ENCODE data around the gene DPM1. TPM values are rescaled to one million over a fixed set of nuclear protein-coding genes. Genes with fewer than 3 reads are reported as not detected.

The DPM1 gene
- total and polyA plus RNA-seq, 2 of the 8 experiments (the other 6 are each of a cell fraction or from before 2014, with no cell fraction given) = 42.3 to 57.0 TPM

GRCh38 chr20:50929299-50930138 is 28.8 kb downstream of the DPM1 start:
- Histone ChIP-seq H3K4ac (replicated peaks; ENCODE audit: insufficient read length, low read depth, low read length) (peak overlapping the region; percentile 11), H4K20me1 (replicated peaks in 1 of 2; ENCODE audit: control insufficient read depth in 1 of 2, insufficient read depth in 2 of 2, low read length in 2 of 2) (peaks cover 21 to 37% of the 10 kb centered on the region in 2 experiments), H3K4me2 (ENCODE audit: insufficient read depth in 1 of 2, low read depth in 2 of 2, low read length in 2 of 2) (peak overlapping the region; percentile 51 to 80), H3K56ac (replicated peaks; ENCODE audit: insufficient read length, low read depth, low read length) (peak overlapping the region; percentile 92), H4K8ac (ENCODE audit: extremely low read depth, insufficient read depth, low read length) (no peak overlapping the region), H2BK5ac (ENCODE audit: low read depth, low read length) (peak overlapping the region; percentile 82), H3K4me1 (replicated peaks in 1 of 4; ENCODE audit: control insufficient read depth in 3 of 4, insufficient read depth in 4 of 4, low read length in 3 of 4) (peaks cover 4 to 23% (median 9%) of the 10 kb centered on the region in 4 experiments; a peak in 6 of 7 replicates), H3K36me3 (ENCODE audit: control insufficient read depth in 2 of 4, insufficient read depth in 4 of 4, low read length in 3 of 4) (peaks cover 9 to 54% (median 17%) of the 10 kb centered on the region in 4 experiments; a peak in 6 of 8 replicates), H3K27me3 (replicated peaks in 1 of 4; ENCODE audit: control insufficient read depth in 3 of 4, extremely low read depth in 1 of 4, insufficient read depth in 3 of 4, low read length in 3 of 4) (no peaks in the 10 kb centered on the region), H3K23ac (ENCODE audit: insufficient read length) (no peak overlapping the region), H3K14ac (ENCODE audit: insufficient read length) (no peak overlapping the region), H3K9ac (replicated peaks in 1 of 4; ENCODE audit: extremely low read depth in 1 of 4, low read depth in 3 of 4, low read length in 3 of 4) (peak overlapping the region; percentile 89 to 100 (median 95)), H3K4me3 (ENCODE audit: extremely low read depth in 1 of 4, insufficient read depth in 2 of 4, low read depth in 3 of 4, low read length in 4 of 4) (peak overlapping the region; percentile 82 to 91 (median 86)), H4K5ac (ENCODE audit: insufficient read length, low read depth, low read length) (peak overlapping the region; percentile 96), H2BK15ac (ENCODE audit: low read length) (no peak overlapping the region), H2BK20ac (ENCODE audit: low read length) (no peak overlapping the region), H3K9me3 (ENCODE audit: insufficient read depth in 2 of 2, low read depth in 1 of 2, low read length in 1 of 2) (no peaks in the 10 kb centered on the region), H2BK12ac (ENCODE audit: low read depth, low read length) (no peak overlapping the region), H2AK5ac (ENCODE audit: low read depth, low read length) (peak overlapping the region; percentile 32; the same call in 1 of the 2 replicates), H3K27ac (ENCODE audit: low read depth, low read length) (peak overlapping the region; percentile 82), H3K18ac (ENCODE audit: extremely low read depth, low read length) (peak overlapping the region; percentile 53; the same call in 1 of the 2 replicates), H2AFZ (ENCODE audit: low read length) (no peak overlapping the region), H3K79me1 (ENCODE audit: low read depth, low read length) (no peaks in the 10 kb centered on the region), H4K91ac (replicated peaks; ENCODE audit: insufficient read length, low read length) (peak overlapping the region; percentile 50), H3K23me2 (ENCODE audit: low read depth, low read length) (peaks cover 4% of the 10 kb centered on the region; the same call in 1 of the 2 replicates), H3K79me2 (ENCODE audit: control insufficient read depth in 1 of 2, insufficient read depth in 2 of 2, low read length in 2 of 2) (peaks cover 43 to 59% of the 10 kb centered on the region in 2 experiments), H2BK120ac (replicated peaks; ENCODE audit: low read depth, low read length) (no peak overlapping the region)
- ChIA-PET CTCF (ENCODE audit: partially characterized antibody) (interaction anchor here (0.6 to 3.3 kb wide), 21 partner anchors 9 to 844 kb away, joined by 3 to 21 read pairs (median 5); partner anchors contain the start of genes BCAS4, DPM1 and MOCS3), POLR2A (ENCODE audit: partially characterized antibody) (interaction anchor here (0.6 to 13.9 kb wide), 23 partner anchors 9 to 298 kb away, joined by 3 to 206 read pairs (median 5); partner anchors contain the start of genes BCAS4, DPM1 and MOCS3)
- peak; percentile 36 for FAIRE-seq
- DNase-seq (ENCODE audit: low read depth in 1 of 2, low spot score in 2 of 2) = peak; percentile 89 to 91
- 5% methylated on average over 13 of the region's 13 CpGs; no CpG with 5 or more reads in 1 of the 2 experiments for WGBS, 2 experiments (ENCODE audit: extremely low coverage in 1 of 2, insufficient coverage in 1 of 2, insufficient read length in 1 of 2, insufficient replicate concordance in 2 of 2, low coverage in 1 of 2, low lambda C conversion rate in 2 of 2, missing lambda C conversion rate in 1 of 2)
- TF ChIP-seq TAF7 (optimal IDR thresholded peaks at IDR 0.05; ENCODE audit: borderline replicate concordance, low read depth, low read length) (peak; percentile 71), CBX8 (IDR thresholded peaks at IDR 0.05; ENCODE audit: borderline replicate concordance, low read depth, low read length) (no peak), BCL11A (IDR thresholded peaks at IDR 0.05; ENCODE audit: low read depth in 2 of 2, low read length in 2 of 2) (no peak), KDM4A (IDR thresholded peaks at IDR 0.05; ENCODE audit: low read depth, low read length, severe bottlenecking) (no peak), JUN (IDR thresholded peaks at IDR 0.05; ENCODE audit: low read depth, low read length) (no peak), ASH2L (IDR thresholded peaks at IDR 0.05; ENCODE audit: low read length) (peak; percentile 75), SIX5 (IDR thresholded peaks at IDR 0.05; ENCODE audit: low read depth, low read length) (no peak), KDM5A (IDR thresholded peaks at IDR 0.05; ENCODE audit: low read length) (no peak; the same call in 1 of the 2 replicates), SP2 (IDR thresholded peaks at IDR 0.05; ENCODE audit: low read length) (no peak), E2F6 (IDR thresholded peaks at IDR 0.05) (peak; percentile 22; the same call in 1 of the 2 replicates), TCF12 (IDR thresholded peaks at IDR 0.05; ENCODE audit: low read depth, low read length) (0 out of 2 replicates have a peak, but pooled peaks have one; percentile 71)
